ENCODE results near the gene OSMR. TPM values are rescaled to one million over a fixed set of nuclear protein-coding genes. Genes with fewer than 3 reads are reported as not detected.

OSMR gene
- polyA plus RNA-seq, 1 donor from 2014 or later: not detected

GRCh38 chr5:38871058-38871605 lies 25.3 kb downstream of the OSMR start:
- H2AFZ ChIP-seq (ENCODE audit: low read depth, low read length): no peak overlapping the region
- H3K9me2 ChIP-seq (ENCODE audit: insufficient read depth, low read length): no peaks in the 10 kb centered on the region

DNA sequence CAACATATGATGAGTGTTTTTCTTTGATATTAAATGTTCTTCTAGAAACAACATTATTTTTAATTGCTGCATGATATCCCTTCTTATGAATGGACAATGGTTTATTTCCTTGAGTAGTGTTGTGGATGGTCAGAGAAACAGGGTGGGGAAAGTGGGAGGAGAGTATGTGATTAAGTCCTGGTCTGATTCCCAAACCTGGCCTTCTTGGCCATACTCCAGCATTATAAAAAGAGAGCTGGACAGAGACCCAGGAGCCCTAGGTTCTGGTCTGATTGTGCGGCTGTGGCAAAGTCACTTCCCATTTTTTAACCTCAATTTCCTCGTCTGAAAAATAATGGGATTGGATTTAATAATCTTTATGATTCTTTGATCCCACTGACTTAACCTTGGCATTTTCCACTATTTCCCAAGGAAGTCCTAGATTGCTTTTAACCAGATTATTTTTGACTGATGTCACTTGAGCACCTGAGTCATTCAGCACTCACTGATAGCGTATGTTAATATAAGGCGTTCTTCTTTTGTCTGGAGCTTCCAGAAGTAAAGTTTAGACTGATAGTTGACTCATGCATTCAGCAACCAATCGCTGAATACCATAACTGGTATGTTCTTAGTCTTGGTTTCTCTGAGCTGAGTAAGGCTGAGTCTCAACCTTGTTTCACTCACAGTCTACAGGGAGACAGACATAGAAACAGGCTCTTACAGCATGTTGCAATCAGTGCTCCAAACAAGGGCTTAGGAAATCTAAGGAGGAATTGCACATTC lies 26.2 kb downstream of the OSMR start:
- TF ChIP-seq EP300 (conservative IDR thresholded peaks at IDR 0.05; ENCODE audit: poor library complexity, severe bottlenecking) (no peak), POLR2AphosphoS5 (IDR thresholded peaks at IDR 0.05) (no peak)
- TF ChIP-seq, protein P1, sequence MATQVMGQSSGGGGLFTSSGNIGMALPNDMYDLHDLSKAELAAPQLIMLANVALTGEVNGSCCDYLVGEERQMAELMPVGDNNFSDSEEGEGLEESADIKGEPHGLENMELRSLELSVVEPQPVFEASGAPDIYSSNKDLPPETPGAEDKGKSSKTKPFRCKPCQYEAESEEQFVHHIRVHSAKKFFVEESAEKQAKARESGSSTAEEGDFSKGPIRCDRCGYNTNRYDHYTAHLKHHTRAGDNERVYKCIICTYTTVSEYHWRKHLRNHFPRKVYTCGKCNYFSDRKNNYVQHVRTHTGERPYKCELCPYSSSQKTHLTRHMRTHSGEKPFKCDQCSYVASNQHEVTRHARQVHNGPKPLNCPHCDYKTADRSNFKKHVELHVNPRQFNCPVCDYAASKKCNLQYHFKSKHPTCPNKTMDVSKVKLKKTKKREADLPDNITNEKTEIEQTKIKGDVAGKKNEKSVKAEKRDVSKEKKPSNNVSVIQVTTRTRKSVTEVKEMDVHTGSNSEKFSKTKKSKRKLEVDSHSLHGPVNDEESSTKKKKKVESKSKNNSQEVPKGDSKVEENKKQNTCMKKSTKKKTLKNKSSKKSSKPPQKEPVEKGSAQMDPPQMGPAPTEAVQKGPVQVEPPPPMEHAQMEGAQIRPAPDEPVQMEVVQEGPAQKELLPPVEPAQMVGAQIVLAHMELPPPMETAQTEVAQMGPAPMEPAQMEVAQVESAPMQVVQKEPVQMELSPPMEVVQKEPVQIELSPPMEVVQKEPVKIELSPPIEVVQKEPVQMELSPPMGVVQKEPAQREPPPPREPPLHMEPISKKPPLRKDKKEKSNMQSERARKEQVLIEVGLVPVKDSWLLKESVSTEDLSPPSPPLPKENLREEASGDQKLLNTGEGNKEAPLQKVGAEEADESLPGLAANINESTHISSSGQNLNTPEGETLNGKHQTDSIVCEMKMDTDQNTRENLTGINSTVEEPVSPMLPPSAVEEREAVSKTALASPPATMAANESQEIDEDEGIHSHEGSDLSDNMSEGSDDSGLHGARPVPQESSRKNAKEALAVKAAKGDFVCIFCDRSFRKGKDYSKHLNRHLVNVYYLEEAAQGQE (IDR thresholded peaks at IDR 0.05; ENCODE audit: borderline replicate concordance): no peak
- H3K9me3 ChIP-seq (ENCODE audit: low read length): no peaks in the 10 kb centered on the region
- no peak overlapping the region for H3K27ac ChIP-seq (ENCODE audit: low read length)
- no peak overlapping the region for H3K9ac ChIP-seq (ENCODE audit: low read length)
- H3K36me3 ChIP-seq (ENCODE audit: insufficient read depth, low read length): no peaks in the 10 kb centered on the region
- H3K4me2 ChIP-seq (ENCODE audit: low read length): no peak overlapping the region
- H3K9me2 ChIP-seq (ENCODE audit: insufficient read depth, low read length): no peaks in the 10 kb centered on the region
- H2AFZ ChIP-seq (ENCODE audit: low read depth, low read length): no peak overlapping the region
- H3K79me2 ChIP-seq (replicated peaks; ENCODE audit: insufficient read depth, low read length): no peaks in the 10 kb centered on the region
- no peaks in the 10 kb centered on the region for H3F3A ChIP-seq (ENCODE audit: insufficient read depth, low read length, poor library complexity, severe bottlenecking)
- no peaks in the 10 kb centered on the region for H3K27me3 ChIP-seq (ENCODE audit: insufficient read depth, low read depth, low read length)
- no peaks in the 10 kb centered on the region for H4K20me1 ChIP-seq (ENCODE audit: insufficient read depth)
- no peak overlapping the region for H3K4me3 ChIP-seq (ENCODE audit: low read length)

More at GRCh38 chr5:38871058-38871605, 25.3 kb downstream of the OSMR start:
- Histone ChIP-seq H3K27me3 (ENCODE audit: insufficient read depth, low read depth, low read length) (no peaks in the 10 kb centered on the region), H4K20me1 (ENCODE audit: insufficient read depth) (no peaks in the 10 kb centered on the region), H3K9ac (ENCODE audit: low read length) (no peak overlapping the region), H3K27ac (ENCODE audit: low read length) (no peak overlapping the region), H3K36me3 (ENCODE audit: insufficient read depth, low read length) (no peaks in the 10 kb centered on the region), H3K9me3 (ENCODE audit: low read length) (no peaks in the 10 kb centered on the region), H3F3A (ENCODE audit: insufficient read depth, low read length, poor library complexity, severe bottlenecking) (no peaks in the 10 kb centered on the region), H3K4me2 (ENCODE audit: low read length) (no peak overlapping the region), H3K79me2 (replicated peaks; ENCODE audit: insufficient read depth, low read length) (no peaks in the 10 kb centered on the region), H3K4me3 (ENCODE audit: low read length) (no peak overlapping the region)
- TF ChIP-seq, protein P2, sequence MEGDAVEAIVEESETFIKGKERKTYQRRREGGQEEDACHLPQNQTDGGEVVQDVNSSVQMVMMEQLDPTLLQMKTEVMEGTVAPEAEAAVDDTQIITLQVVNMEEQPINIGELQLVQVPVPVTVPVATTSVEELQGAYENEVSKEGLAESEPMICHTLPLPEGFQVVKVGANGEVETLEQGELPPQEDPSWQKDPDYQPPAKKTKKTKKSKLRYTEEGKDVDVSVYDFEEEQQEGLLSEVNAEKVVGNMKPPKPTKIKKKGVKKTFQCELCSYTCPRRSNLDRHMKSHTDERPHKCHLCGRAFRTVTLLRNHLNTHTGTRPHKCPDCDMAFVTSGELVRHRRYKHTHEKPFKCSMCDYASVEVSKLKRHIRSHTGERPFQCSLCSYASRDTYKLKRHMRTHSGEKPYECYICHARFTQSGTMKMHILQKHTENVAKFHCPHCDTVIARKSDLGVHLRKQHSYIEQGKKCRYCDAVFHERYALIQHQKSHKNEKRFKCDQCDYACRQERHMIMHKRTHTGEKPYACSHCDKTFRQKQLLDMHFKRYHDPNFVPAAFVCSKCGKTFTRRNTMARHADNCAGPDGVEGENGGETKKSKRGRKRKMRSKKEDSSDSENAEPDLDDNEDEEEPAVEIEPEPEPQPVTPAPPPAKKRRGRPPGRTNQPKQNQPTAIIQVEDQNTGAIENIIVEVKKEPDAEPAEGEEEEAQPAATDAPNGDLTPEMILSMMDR (IDR thresholded peaks at IDR 0.05; ENCODE audit: poor library complexity, severe bottlenecking): no peak
- TF ChIP-seq RAD21 (conservative IDR thresholded peaks at IDR 0.05) (no peak), EZH2 (IDR thresholded peaks at IDR 0.05; ENCODE audit: borderline replicate concordance, insufficient read depth, low read length, poor library complexity, severe bottlenecking) (no peak), TAF1 (IDR thresholded peaks at IDR 0.05; ENCODE audit: low read depth) (no peak), SMC3 (conservative IDR thresholded peaks at IDR 0.05; ENCODE audit: poor library complexity) (no peak), POLR2AphosphoS5 (IDR thresholded peaks at IDR 0.05) (no peak), MXI1 (conservative IDR thresholded peaks at IDR 0.05; ENCODE audit: poor library complexity, severe bottlenecking) (no peak), EP300 (conservative IDR thresholded peaks at IDR 0.05; ENCODE audit: poor library complexity, severe bottlenecking) (no peak)
- TF ChIP-seq, protein P1 (IDR thresholded peaks at IDR 0.05; ENCODE audit: borderline replicate concordance): no peak
